ENCODE results near the gene HYCC1. TPM values are rescaled to one million over a fixed set of nuclear protein-coding genes. Genes with fewer than 3 reads are reported as not detected.

Gene HYCC1
- total RNA-seq, 6 experiments from 2014 or later = 8.1 to 15.4 (median 13.9) TPM

DNA sequence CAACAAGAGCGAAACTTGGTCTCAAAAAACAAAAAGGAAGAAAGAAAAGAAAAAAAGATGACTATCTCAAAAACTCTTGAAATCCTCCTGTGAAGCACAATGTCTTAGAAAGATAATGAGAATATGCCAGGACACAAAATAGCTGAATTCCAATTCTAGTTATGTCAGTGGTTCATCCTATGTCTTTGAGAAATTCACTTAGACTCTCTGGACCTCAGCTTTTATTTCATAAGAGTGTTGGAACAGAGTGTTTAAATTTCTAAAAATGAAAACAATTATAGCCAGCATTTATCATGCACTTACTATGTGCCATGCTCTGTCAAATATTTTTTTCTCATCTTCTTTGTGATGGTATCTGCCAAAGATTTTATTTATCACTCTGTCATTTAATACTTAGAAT, 13.3 kb upstream of the HYCC1 start:
- Histone ChIP-seq H3K27me3 (no peaks in the 10 kb centered on the region), H3K9me3 (no peaks in the 10 kb centered on the region), H3K4me3 (no peak overlapping the region), H3K4me1 (no peaks in the 10 kb centered on the region), H3K36me3 (no peaks in the 10 kb centered on the region), H3K27ac (no peak overlapping the region)
- 100% methylated on average over 1 of the region's 1 CpG for WGBS (ENCODE audit: insufficient coverage, low coverage, low lambda C conversion rate, missing lambda C conversion rate)
- ATAC-seq (no peak), DNase-seq (no peak)
- intact Hi-C loops (cut with DNase I) = no loop called here
- no peak for TF ChIP-seq POLR2A (IDR thresholded peaks at IDR 0.05)
- TF ChIP-seq, protein P1, sequence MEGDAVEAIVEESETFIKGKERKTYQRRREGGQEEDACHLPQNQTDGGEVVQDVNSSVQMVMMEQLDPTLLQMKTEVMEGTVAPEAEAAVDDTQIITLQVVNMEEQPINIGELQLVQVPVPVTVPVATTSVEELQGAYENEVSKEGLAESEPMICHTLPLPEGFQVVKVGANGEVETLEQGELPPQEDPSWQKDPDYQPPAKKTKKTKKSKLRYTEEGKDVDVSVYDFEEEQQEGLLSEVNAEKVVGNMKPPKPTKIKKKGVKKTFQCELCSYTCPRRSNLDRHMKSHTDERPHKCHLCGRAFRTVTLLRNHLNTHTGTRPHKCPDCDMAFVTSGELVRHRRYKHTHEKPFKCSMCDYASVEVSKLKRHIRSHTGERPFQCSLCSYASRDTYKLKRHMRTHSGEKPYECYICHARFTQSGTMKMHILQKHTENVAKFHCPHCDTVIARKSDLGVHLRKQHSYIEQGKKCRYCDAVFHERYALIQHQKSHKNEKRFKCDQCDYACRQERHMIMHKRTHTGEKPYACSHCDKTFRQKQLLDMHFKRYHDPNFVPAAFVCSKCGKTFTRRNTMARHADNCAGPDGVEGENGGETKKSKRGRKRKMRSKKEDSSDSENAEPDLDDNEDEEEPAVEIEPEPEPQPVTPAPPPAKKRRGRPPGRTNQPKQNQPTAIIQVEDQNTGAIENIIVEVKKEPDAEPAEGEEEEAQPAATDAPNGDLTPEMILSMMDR (IDR thresholded peaks at IDR 0.05) = no peak

DNA sequence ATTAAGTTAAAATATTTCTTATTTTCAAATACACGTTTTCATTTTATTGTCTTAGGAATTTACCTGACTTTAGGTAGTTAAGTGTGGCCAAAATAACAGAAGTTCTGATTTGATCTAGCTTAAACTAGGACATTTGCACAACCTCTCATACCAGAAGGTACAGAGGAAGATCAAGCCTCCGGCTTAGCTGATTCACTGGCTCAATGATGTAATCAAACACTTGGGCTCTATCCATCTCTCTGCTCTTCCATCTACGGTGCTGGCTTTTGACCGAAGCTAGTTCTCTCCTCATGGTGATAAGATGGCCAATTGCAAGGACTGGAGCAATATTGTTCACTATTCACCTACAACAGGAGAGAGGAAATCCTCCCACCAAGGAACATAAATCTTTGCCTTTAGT, 12.2 kb upstream of the HYCC1 start:
- H3K9me3 ChIP-seq = no peaks in the 10 kb centered on the region
- H3K27ac ChIP-seq = no peak overlapping the region
- intact Hi-C loops (cut with DNase I) = no loop called here
- H3K27me3 ChIP-seq = no peaks in the 10 kb centered on the region
- TF ChIP-seq POLR2A (IDR thresholded peaks at IDR 0.05) = no peak
- TF ChIP-seq, protein P1 (IDR thresholded peaks at IDR 0.05) = no peak
- H3K36me3 ChIP-seq = no peaks in the 10 kb centered on the region
- H3K4me3 ChIP-seq = no peak overlapping the region
- ATAC-seq (no peak), DNase-seq (no peak)
- no peaks in the 10 kb centered on the region for H3K4me1 ChIP-seq
- 55% methylated on average over 3 of the region's 4 CpGs for WGBS (ENCODE audit: insufficient coverage, low coverage, low lambda C conversion rate, missing lambda C conversion rate)

DNA sequence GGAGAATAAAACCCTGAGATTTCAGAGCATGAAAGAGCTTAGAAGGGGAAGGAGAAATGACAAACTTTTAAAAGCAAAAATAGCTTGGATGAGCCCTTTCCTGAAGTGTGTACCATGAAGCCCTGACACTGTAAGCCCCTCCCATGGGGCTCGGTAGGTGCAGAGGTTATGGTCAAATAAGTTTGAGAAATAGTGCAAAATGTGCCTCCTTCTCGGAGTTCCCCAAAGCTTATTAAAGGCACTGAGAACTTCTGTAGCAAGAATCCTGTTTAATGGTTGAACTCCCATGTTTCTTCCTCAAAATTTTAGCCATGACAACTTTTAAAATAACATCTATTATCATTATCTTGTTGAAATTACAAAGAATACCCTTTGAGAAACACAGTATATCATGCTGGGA, 10.5 kb upstream of the HYCC1 start:
- no peaks in the 10 kb centered on the region for H3K27me3 ChIP-seq
- H3K9me3 ChIP-seq = no peaks in the 10 kb centered on the region
- ATAC-seq (no peak), DNase-seq (no peak)
- no peaks in the 10 kb centered on the region for H3K4me1 ChIP-seq
- H3K27ac ChIP-seq = no peak overlapping the region
- 80% methylated on average over 1 of the region's 2 CpGs for WGBS (ENCODE audit: insufficient coverage, low coverage, low lambda C conversion rate, missing lambda C conversion rate)
- no peak overlapping the region for H3K4me3 ChIP-seq
- no peaks in the 10 kb centered on the region for H3K36me3 ChIP-seq
- intact Hi-C loops (cut with DNase I) = no loop called here
- TF ChIP-seq POLR2A (IDR thresholded peaks at IDR 0.05) = no peak
- TF ChIP-seq, protein P1 (IDR thresholded peaks at IDR 0.05) = no peak

DNA sequence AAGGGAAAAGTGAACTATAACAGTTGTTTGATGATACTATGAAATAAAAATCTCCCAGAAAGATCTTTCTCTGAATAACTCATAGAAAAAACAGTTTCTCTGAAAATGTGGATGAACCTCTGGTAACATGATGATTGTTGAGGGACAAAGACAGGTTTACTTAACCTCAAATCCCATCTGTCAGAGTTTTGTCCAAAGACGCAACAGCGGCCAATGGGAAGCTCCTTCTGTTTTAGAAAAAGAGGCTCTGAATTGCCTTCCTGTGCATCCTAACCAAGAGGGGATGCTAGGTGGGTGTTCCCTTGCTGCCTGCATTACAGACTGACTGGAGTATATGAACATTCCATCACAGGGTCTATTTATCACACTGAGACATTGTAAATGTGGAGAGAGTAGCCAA, 8.9 kb upstream of the HYCC1 start:
- Histone ChIP-seq H3K27ac (no peak overlapping the region), H3K4me1 (no peaks in the 10 kb centered on the region), H3K27me3 (no peaks in the 10 kb centered on the region), H3K36me3 (no peaks in the 10 kb centered on the region), H3K9me3 (no peaks in the 10 kb centered on the region), H3K4me3 (no peak overlapping the region)
- intact Hi-C loops (cut with DNase I) = no loop called here
- ATAC-seq (no peak), DNase-seq (no peak)
- TF ChIP-seq, protein P1 (IDR thresholded peaks at IDR 0.05) = no peak
- TF ChIP-seq POLR2A (IDR thresholded peaks at IDR 0.05) = no peak
- WGBS (ENCODE audit: insufficient coverage, low coverage, low lambda C conversion rate, missing lambda C conversion rate) = 83% methylated on average over 2 of the region's 2 CpGs

DNA sequence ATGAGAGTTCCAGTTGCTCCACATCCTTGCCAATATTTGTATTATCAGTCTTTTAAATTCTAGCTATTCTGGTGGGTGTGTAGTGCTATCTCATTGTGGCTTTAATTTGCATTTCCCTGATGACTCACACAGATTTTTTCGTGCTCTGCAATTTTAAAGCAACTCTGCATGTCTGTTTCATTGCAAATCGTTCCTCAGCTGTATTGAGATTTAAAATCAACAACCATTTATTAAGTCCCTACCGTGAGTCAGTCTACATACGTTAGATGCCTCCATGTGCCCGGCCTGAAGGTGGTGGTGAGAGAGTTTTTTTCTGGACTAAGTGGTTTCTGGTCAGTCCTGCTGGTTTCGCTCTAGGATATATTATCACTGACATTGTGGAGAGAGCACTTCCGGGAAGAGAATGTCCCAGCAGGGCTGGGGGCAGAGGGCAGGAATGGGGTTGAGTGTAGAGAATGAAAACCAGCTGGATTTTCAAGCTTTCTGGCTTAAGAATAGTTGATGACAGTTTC, 8.4 kb upstream of the HYCC1 start:
- Histone ChIP-seq H3K4me1 (no peaks in the 10 kb centered on the region), H3K27ac (no peak overlapping the region), H3K9me3 (no peaks in the 10 kb centered on the region), H3K4me3 (no peak overlapping the region), H3K36me3 (no peaks in the 10 kb centered on the region), H3K27me3 (no peaks in the 10 kb centered on the region)
- no peak for TF ChIP-seq POLR2A (IDR thresholded peaks at IDR 0.05)
- TF ChIP-seq, protein P1 (IDR thresholded peaks at IDR 0.05) = no peak
- no peak for DNase-seq
- intact Hi-C loops (cut with DNase I) = no loop called here
- ATAC-seq = no peak
- 47% methylated on average over 7 of the region's 7 CpGs for WGBS (ENCODE audit: insufficient coverage, low coverage, low lambda C conversion rate, missing lambda C conversion rate)
